GM11168 (cell line): ENCODE data around the gene ZNF622.

Source experiments
- in situ Hi-C: fragments of 300-500 bp; cut with MboI; formaldehyde crosslinking; loops from one replicate; pipeline ENCODE4 v1.12.0; 2022; ENCODE audit warnings: low sequenced_read_pairs; ENCODE audit not compliant: unreplicated experiment

The ZNF622 gene, protein sequence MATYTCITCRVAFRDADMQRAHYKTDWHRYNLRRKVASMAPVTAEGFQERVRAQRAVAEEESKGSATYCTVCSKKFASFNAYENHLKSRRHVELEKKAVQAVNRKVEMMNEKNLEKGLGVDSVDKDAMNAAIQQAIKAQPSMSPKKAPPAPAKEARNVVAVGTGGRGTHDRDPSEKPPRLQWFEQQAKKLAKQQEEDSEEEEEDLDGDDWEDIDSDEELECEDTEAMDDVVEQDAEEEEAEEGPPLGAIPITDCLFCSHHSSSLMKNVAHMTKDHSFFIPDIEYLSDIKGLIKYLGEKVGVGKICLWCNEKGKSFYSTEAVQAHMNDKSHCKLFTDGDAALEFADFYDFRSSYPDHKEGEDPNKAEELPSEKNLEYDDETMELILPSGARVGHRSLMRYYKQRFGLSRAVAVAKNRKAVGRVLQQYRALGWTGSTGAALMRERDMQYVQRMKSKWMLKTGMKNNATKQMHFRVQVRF

DNA sequence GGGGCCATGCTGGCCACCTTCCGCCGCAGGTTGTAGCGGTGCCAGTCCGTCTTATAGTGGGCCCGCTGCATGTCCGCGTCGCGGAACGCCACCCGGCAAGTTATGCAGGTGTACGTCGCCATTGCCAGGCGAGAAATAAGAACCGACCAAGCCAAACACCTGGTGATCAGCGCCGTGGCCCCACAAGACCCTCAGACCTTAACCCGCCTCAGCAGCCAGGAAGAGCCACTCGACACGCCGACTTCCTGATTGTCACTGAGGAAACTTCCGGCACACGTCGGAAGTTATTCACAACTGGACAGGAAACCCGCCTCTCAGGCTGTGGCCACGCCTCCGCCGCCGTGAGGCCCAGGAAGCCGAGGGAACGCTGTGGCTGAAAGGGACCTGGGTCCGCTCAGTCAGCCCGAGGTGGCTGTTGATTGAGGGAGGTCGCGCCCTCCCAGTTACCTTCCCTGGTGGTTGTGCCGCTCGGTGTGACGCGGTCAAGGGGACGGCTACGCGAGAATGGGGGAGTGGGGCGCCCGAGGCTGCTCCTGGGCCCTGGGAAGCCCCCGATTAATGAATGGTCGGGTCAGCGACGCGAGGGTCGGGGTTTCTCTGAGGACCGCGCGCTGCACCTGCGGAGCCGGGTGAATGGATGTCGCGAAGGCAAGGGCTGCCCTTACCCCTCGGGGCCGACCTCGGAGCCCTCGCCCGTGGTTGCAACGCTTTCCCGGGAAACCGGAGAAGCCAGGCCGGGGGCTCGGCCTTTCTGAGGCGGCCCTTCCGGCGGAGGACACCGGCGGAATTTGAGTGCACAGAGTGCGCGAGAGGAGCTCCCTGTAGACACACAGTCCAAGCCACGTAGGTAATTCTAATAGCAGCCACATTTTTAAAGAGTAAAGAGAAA, at the start of gene ZNF622:
TSS of gene ZNF622 (minus strand) at position 257 of the 889 bp plus-strand sequence. CDS start at position 122, 135 bp downstream.
- in situ Hi-C loops, result no loop called here

DNA sequence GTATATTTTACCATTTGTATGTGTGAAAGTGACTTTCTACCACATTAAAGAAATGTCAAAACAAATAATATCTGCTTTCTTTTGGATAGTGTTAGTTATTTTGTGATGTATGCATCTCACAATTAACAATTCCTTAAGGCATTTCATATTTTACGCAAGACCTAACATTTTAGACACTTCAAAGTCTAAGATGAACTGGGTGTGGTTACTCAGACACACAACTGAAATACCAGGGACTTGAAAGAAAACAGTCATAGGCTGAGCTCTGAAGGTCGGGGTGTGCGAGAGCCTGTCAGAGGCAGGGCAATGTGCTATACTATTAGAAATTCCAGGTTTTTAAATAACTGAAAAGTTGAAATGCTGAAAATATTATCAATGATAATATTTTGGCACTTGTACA, 44.5 kb upstream of the ZNF622 start:
- in situ Hi-C loops, result no loop called here

DNA sequence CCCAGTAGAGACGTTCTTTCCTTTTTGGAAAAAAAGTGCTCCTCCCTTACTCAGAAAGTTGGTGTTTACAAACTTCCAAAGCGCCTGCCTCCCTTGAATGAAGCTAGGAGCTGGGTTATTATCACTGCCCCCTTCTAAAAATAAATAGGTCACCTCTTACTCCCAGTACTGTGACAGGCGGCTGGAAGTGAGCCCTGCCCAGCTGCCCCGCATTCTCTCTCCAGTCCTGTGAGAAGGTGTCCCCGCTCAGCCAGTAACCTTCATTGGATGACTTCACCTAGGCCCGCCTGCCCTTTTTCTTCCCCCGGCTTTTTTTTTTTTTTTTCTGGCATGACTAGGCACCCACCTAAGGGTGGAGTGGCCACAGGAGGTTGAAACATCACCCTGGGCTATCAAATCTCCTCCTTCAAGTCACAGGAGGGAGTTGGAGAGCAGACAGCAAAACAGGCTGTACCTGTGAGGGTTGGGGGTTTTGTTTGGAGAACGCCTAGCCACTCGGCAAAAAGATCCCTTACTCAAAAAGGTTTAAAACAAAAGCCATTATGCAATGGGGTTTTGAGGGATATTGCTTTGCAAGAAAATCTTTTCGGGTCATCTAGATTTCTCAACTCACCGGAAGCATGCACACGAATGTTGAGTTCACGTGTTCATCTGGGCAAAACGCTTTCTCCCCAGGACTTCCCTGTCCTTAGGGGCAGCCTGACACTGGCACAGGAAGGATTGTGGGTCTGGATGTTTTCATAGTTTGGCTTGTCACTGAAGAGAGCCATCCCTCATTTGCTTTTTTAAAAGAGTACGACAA, 43.3 kb upstream of the ZNF622 start:
- in situ Hi-C loops, result no loop called here

DNA sequence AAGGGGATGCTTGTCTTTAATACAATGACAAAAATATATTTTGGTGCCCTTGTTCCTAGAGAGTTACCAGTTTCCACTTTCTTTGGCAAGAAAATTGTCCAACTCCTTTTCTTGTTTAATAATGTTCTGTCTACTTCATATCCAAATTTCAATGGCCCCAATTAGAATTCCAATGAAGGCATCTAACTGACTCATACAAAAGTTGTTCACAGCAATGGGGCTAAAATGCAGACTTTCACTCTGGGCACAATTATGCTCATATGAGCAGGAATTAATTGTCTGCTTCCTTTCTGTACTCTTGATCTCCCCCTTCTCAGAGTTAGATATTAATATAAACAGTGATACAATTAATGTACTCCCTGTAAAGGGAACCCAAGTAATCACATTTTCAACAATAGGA, 42.1 kb upstream of the ZNF622 start:
- in situ Hi-C loops, result no loop called here

DNA sequence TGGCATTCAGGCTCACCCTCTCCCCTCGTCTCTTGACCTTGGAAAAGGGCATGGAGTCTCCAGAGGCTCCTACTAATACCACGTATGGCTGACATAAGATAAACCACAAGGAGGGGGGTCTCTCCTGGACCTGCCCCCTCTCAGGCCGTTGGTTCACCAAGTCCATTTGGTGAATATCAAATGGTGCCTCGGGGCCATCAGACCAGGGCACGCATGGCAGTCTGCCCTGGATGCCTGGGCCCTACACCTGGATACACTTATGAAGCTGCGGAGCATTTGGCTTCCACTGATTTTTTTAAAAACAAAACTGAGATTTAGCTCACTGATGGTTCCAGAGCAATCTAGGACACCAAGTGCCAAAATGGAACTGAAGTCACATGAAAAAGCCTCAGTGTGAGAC, 40.3 kb upstream of the ZNF622 start:
- in situ Hi-C loops, result no loop called here

DNA sequence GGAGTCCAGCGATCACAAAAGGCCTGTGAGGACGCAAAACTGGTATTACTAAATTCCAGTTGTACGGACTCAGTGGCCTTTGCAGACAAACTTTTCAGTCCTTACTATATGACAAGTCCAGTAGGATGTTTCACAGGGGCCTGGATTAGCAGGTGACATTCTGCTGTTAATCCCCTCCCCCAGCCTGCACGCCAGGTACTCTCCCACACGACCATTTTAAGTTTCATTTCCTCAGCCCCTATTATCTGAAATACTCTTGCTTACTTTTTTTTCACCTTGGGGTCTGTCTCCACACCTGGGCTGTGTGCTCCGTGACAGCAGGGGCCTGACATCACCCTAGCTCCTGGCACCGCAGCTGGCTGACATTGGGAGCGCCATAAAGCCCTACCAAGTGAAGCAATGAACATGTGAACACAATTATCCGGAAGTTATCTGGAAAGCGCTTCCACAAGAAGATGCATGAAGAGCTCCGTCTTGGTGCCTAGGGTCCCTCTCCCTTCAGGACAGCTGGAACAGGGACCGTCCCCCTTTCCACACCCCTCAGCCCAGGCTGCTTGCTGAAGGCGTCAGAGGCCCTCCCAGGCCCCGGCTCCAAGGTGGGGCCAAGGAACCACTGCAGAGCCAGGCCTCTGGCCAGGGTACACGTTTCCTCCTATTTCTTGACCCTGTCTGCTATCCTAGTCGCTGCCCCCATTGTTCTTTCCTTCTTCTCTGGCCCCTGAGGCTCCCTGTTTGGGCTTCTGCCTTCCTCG, 39.7 kb upstream of the ZNF622 start:
- in situ Hi-C loops, result no loop called here

DNA sequence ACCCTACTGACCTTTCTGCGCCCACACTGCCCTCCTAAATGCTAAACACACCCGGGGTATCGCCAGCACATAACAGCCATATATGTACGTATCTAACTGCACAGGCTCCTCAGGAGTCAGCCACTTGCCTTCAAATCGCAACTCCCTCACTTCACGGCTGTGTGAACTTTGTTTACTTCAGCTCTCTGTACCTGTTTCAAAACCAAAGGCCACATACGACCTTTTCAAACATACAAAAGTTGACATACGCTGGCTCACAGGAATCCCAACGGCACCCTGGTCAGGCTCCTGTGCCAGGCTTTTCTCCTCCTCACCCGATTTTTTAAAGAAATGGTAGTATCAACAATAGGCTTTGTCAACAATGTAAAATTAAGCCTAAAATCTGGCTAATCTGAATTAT, 39.0 kb upstream of the ZNF622 start:
- in situ Hi-C loops, result no loop called here

DNA sequence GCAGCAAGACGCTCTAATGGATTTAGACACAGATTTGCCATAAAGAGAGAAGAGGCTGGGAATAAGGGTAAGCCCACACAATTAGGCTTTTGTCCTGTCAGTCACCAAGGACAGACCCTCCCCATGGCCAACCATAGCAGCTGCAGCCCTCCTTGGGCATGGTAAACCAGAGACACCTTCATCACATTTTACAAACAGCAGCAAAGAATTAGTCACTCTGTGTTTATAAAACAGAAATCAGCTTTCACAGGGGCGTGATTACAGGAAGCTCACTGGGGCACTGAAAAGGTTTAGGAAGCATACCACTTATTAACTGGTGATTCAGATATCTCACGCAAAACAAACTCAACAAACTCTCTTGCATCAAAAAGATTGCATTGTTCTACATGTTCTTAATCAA, 37.3 kb upstream of the ZNF622 start:
- in situ Hi-C loops, result no loop called here

DNA sequence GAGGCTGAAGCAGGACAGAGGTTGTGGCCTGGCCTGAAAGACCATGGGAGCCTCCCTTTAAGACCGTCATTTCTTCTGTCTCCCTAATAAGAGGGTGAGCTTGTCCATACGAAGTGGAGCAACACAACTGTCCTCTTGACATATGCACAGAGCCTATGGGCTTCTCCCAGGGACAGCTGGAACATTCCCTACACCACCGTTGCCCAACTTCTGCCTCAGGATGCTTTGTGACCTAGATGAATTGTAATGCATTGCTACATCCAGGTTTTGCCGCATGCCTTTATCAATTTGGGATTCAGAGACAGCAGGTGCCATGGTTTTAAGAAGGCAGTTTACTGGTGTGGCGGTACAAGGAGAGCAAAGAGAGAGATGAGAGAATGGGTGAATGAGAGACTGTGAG, 34.4 kb upstream of the ZNF622 start:
- in situ Hi-C loops, result no loop called here

DNA sequence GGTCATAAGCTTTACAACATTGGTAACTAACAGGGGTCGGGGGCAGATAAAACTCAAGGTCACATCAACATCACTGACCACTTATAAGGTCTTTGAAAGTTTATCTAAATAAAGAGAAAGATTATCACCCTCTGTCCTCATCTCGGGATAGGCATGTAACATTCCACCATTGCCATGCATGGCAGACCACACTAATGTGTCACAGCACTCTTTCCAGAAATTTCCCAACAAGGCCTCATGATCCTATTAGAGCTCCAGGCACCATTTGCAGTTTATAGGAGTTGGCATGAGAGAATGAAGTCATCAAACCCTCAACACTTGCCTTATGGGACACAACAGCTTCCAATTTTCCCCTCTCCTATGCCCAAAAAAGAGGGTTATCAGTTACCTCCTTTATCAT, 31.9 kb upstream of the ZNF622 start:
- in situ Hi-C loops, result no loop called here

DNA sequence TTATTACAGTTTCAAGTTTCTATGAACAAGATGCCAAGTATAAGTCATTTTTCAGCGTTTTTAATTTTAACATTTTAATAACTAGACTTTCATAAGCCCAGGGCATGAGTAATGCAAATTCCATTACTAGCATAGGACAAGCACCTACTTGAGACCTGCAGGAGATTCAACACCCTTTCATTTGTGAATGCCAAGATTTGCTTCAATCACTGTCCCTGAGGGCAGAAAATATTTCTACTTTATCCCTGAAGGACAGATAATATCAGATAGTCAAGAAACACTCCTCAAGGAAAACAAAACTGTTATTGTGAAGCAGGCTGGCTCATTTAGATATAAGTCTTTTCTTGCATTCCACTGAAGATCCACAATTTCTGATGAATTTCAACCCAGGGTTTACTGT, 27.7 kb upstream of the ZNF622 start:
- in situ Hi-C loops, result no loop called here

DNA sequence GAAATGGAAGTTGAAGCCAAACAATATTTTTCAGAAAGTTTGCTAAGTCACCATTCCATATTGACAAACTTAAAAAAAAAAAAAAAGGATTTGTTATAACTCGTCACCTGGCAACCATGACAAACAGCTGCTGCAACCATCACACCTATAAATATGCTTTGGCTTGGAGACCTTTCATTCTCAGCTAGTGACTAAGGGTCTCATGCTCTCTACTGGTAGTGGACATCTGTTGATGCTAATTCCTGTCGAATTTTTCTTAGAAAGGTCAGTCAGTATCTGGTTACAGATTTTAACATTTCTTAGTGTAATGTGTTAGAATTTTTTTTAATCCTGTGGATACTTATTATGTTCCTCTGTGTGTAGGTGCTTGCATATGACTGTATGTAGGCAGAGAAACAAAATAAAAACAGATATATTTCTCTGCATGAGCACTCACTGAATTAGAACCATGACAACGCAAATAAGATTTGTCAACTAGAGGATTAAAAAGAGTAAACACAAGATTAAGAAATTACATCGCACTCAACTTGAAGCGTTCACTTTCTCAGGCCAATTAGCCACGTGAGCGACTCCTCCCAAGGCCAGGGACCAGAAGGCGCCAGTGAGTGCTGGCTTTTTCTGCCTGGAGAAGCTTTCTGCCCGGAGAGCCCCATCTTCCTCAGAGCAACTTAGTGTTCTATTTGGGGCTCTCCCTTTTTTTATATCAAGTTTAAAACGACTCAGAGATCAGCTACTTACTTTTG, 27.0 kb upstream of the ZNF622 start:
- in situ Hi-C loops, result no loop called here

DNA sequence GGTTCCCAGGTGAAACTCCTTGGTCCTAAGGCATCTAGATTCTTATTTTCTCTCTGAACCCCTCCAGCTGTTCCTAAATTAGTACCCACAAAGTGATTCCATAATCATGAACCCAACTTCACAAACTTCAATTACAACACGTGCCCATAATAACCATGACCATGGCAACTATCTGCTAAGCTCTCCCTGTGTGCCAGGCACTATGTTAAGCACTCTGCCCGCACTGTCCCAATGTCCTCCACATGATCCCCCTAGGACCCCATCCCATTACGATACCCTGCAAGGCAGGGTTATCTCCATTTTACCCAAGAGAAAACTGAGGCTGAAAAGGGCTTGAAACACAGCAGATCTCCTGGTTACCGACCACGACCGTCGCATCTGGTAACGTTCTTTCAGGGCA, 25.3 kb upstream of the ZNF622 start:
- in situ Hi-C loops, result no loop called here

DNA sequence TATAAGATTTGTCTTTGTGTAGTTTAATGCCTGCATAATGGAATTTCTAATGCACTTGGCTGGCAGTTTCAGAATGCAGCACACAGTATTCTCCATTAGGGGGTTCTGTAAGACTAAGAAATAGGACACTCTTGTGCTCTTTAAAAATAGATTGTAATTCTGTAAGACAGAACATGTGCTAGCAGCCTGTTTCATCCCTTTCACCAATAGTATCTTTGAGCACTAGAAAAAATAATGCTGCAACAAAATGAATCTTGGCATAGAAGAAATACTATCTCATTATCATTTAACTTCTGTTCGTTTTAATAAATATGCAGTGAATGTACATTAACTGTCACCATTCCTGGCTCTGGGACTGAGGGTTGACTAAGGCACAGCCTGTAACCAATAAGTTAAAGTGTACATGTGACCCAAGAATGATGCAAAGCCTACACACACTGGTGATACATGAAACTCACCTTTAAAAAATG, 23.8 kb upstream of the ZNF622 start:
- in situ Hi-C loops, result no loop called here

DNA sequence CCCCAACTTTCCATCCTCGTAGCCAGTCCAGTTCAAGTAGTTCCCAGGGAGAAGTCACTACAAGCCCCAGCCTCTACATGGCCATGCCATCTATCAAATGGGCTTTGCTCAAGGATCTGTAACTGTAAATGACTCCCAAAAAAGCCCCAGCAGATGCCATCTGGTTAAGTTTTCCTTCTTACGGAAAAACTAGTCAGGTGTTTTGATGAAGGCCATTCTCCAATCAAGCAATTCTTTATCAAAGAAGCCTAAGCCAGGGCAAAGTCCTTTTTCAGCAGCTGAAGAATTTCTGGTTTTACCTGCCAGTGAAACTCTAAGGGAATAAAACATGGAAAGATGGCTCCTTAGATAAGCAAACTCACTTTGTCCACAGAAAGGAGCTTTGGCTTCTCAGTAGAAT, 21.9 kb upstream of the ZNF622 start:
- in situ Hi-C loops, result no loop called here

DNA sequence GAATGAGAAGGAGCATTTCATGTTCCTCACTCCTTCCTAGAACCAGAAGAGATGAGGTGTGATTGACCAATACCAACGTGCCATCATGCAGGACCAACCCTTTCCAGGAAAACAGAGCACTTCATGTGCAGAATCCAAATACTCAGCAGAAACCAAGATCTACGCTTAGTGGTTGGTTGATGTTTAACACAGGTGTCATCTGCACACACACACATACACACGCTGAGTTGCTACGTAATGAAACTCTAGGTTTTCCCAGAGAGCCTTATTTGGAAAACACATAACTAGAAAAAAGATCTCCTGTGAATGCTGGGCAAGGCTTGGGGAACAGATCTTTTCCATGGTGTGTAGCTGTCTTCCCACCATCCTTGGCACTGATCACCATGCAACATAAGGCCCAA, 21.1 kb upstream of the ZNF622 start:
- in situ Hi-C loops, result no loop called here

DNA sequence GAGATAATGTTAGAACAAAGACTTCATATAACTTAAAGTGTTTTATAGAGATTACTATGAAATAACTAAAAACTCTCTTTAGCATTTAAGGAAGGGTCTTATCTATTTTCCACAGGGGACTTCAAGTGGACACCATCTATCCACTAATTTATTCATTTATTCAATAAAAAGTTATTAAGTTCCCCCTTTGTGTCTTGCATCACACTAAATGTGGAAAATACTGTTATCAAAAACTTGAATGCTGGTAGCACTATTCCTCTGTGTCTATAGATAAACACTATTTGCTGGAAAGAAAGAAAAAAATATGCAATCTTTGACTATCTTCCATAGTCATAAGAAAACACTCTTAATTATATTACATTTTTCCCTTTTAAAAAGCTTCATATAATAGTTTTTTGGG, 20.1 kb upstream of the ZNF622 start:
- in situ Hi-C loops, result no loop called here

DNA sequence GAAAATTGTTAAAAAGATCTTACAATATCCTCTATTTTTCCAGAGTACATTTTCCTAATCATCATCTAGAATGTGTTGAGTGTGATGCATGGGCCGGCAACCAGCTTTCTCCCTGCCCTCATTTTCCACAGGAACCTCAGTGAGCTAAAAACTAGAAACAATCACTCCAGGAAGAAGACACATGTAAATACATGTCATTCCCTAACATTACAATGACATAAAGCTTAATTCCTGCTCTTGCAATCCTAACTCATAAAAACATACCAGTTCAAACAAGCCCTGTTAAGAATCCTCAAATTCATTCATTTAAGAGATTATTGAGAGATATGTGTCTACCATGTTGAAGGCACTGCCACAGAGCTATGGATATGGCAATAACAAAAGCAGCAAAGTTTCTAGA, 18.5 kb upstream of the ZNF622 start:
- in situ Hi-C loops, result no loop called here

DNA sequence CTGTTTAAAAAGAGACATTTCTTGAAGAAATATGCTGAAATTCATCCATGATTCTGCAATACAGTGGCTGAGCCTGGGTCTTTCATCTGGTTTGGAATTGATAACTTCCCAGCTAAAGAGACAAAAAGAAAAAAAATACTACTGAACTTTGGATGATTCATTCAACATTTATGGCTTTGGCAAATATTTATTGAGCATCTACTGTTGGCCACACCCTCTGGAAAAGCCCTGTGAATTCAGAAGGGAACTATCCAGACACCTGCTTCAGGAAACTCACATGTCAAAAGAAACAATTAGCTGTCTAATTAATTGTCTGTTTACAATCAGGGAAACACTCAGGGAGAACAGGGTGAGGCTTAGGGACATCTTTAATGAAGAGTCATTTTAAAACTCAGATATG, 17.8 kb upstream of the ZNF622 start:
- in situ Hi-C loops, result no loop called here
